Left colon (tissue), 2 donors: ENCODE measurements around the gene OR9I1. TPM values are rescaled to one million over a fixed set of nuclear protein-coding genes. Genes with fewer than 3 reads are reported as not detected.
A peak's percentile ranks its signal among the peaks of the same experiment; 100 is the strongest.

Experiments used
- ATAC-seq: fragments of 200-7000 bp; cut with Tn5 transposase; one replicate; pipeline ENCODE4 v1.9.1; 2020; ENCODE audit warnings: mild to moderate bottlenecking, moderate library complexity
- DNase-seq, 2 donors: peaks; one replicate each; pipeline ENCODE4 v3.0.0-alpha.2; 2020
- intact Hi-C, 2 donors: fragments of 100-400 bp; cut with DNase I in 1 of 2; cut with micrococcal nuclease in 1 of 2; formaldehyde crosslinking; loops; one replicate each; pipeline versions ENCODE4 v1.11.2 to v1.14.0; 2022; cut with DNase I, micrococcal nuclease
- long read RNA-seq: library from polyadenylated mRNA; unstranded; transcript quantifications from one replicate; pipeline ENCODE4 v2.0.0, GENCODE V29; 2021
- total RNA-seq, 2 donors: library from RNA; stranded (reverse); fragmentation: NEBNext Ultra II Directional; extraction: Animal tissue kit (Norgen Biotek cat#: 25700); gene quantifications; one replicate each; pipeline ENCODE4 v1.2.1, GENCODE V29; 2021
- donor health status: DM: no; HTN: no; CAD: no.
- donor health status: DM: yes; HTN: yes; CAD: no.

Gene OR9I1, protein sequence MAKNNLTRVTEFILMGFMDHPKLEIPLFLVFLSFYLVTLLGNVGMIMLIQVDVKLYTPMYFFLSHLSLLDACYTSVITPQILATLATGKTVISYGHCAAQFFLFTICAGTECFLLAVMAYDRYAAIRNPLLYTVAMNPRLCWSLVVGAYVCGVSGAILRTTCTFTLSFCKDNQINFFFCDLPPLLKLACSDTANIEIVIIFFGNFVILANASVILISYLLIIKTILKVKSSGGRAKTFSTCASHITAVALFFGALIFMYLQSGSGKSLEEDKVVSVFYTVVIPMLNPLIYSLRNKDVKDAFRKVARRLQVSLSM
- not detected for total RNA-seq
- long read RNA-seq, result 0 reads

DNA sequence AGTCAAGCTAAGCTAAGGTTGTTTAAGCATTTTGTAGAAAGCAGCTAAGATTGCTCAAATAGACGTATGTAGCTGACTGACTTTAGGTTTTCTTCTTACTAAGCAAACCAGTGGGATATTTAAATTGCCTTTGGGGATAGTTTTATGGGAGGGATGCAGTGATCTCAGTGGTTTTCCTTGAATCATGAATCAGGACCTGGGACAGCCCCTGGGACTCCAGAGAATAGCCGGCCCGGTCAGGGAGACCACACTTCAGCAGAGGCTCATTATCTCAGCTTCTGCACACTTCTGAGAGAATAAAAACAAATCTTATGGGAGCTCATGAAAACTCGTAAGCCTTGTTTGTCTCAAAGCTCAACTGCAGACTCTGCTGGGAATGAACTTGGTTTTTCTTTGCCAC is at the start of gene OR9I1:
OR9I1 (minus strand) TSS at position 62 of the 400 bp plus-strand sequence. CDS start 6,086 bp downstream, outside the sequence.
- ATAC-seq (no peak), DNase-seq (no peak)
- intact Hi-C loops, result no loop called here

DNA sequence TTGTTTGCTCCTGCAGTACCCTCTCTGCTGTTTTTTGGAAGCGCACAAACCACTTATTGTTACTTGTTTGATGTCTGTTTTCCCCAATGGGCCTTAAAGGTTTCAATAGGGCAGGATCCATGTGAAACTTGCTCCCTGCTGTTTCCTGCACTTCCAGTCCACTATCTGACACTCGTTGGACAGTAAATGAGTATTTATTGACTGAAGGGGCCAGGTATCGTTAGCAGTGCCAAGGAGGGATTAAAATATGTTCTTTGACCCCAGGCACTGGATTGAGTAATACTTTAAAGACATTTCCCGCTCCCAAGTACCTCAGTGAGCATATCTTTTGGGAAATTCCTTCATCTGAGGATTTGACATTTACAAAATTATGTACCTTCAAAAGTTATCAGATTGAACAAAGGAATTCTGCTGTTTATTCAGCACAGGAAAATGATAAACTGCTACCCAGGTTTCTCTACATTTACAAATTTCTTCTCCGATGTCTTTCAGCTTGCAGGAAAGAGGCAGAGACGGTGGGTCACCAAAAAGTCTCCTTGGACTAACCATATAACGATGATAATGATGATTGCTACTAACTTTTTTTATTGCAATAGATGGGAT is 40.3 kb upstream of the OR9I1 start:
- DNase-seq (no peak), ATAC-seq (peak; percentile 89)
- intact Hi-C loops, result no loop called here

DNA sequence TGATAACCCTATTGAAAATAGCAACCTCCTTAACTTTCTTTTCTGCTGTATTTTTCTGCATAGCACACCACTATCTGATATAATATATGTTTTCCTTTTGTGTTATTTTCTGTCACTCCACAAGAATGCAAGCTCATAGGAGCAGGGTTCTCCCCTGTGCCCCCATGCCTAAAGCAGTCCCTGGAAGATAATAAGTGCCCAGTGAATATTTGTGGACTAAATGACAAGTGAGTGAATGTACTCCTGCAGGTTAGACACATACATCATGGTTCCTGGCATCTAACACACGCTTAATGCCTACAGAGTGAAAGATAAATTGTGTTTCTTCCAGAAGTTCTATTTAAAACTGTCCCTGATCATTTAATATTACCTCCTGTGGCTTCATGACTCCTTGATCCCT is 39.7 kb upstream of the OR9I1 start:
- no peak for DNase-seq
- intact Hi-C loops, result no loop called here
- ATAC-seq, result peak; percentile 5

DNA sequence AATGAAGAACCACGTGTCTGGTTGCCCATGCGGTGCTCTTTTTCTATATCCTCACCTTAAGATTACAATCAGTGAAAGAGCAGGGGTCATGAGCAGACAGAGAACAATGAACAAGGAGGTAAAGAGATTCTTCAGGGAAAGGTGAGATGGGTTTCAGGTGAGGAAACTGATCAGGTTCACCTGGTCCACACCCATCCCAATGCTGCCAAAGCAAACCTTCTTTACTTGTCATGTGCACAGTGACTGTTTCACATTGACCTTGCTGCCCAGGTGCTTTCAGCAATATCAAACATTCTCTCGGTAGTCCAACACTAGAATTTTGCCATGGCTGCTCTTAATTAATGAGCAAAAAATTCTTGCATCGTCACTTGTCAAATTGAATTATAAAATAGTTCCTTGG is 39.1 kb upstream of the OR9I1 start:
- peak; percentile 17 to 32 for DNase-seq
- intact Hi-C loops, result no loop called here
- ATAC-seq, result peak; percentile 83

DNA sequence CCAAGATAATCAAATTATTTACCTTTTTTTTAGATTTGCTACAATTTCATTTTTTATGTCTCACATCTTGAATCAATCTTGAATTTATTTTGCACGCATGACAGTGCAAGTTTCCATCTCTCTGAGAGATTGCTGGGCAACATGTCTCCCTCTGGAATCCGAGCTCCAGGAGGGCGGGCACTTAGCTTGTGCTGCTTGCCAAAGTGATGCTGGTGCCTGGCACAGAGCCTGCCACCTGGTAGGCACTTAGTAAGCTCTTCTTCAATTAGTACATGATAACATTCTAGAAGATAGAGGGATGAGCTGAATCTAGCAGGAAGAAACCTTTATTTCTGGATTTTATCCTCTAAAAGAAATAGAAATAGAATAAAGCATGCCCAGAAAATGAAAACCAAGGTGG is 27.5 kb upstream of the OR9I1 start:
- DNase-seq (no peak), ATAC-seq (no peak)
- intact Hi-C loops, result no loop called here

DNA sequence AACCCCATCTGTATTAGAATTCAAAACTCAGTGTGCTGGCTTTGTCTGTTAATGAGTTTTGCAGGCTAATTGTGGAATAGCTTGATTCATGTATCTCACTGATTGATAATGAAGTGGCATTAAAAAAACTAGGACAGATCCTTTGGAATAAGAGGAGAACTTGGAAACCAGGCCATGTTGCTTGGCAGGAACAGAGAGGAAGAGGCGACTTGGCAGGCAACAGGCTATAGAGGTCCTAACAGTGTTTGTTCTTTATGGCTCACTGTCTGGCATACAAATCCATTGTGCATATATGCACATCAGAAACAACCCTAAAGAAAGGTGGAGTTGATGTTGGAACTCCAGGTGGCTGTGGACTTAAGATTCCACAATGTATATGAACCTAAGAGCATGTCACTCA is 17.4 kb upstream of the OR9I1 start:
- ATAC-seq (peak; percentile 68), DNase-seq (no peak)
- intact Hi-C loops, result no loop called here

DNA sequence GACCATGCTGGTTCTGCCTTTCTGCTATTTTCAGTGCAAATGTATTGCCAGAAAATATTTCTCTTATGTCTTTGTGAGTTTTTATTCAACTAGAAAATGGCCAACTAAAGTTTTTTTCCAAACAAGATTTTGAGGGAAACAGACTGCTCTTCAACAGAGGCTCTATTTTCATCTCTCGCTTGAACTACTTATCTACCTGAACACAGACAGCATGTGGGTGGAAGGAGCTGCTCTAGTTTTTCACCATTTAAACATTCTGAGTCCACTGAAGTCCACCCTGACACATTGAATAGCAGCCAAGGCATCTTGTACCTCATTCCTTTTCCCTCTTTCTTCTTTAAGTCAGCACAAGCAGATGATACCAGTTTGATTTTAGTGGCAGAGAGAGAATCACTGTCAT is 9.8 kb upstream of the OR9I1 start:
- ATAC-seq, result no peak
- DNase-seq, result no peak
- intact Hi-C loops, result no loop called here

DNA sequence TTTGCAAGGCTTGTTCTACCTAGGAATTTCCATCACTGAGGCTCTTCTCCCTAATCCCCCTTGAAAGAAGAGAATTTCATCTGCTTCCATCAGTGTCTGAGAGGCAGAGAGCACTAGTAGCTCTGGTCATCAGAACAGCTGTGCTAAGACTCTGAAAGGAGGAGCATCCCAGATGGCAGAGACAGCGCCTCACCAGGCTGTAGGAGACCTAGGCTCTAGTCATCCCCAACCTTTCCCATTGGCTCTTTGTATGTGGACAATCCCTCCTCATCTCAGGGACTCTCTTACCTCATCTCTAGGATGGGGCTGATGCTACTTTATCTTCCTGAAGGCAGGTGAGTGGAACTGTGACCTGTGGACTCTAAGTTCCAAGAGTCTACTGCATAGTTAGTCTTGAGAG is 8.8 kb upstream of the OR9I1 start:
- no peak for DNase-seq
- intact Hi-C loops, result no loop called here
- ATAC-seq, result no peak

DNA sequence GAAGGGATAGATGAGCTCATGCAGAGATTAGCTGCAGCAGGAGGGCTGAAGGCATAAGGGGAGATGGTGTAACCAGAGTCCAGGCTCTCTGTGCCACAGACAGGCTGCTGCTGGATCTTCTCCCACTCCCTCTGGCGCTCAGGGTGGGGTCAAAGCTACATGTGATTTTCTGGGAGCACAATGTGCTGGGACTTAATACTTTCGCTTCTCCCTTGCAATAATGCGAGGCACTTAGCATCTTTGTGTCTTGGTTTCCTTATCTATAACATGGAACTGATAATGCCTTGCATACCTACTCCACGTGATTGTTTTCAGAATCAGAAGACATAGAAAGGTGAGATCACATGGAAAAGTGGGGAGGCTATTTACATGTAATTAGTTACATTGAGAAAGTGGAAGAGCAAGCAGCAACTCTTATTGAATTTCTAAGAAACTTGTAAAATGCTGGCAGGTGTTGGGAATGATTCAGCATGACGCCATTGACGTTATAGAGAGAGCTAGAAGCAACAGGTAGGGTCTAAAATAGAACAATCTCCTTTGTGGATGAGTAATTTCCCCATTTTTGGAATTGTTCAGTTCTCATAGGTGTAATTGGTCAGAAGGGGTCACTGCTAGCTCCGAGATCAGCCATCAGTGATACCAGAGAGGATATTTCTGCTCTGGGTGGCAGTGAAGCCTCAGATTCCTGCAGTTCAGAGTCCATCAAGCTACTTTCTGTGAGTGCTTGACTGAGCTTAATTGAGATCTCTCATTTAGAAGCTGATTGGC is 8.2 kb upstream of the OR9I1 start:
- ATAC-seq, result peak; percentile 60
- DNase-seq, result no peak
- intact Hi-C loops, result no loop called here

DNA sequence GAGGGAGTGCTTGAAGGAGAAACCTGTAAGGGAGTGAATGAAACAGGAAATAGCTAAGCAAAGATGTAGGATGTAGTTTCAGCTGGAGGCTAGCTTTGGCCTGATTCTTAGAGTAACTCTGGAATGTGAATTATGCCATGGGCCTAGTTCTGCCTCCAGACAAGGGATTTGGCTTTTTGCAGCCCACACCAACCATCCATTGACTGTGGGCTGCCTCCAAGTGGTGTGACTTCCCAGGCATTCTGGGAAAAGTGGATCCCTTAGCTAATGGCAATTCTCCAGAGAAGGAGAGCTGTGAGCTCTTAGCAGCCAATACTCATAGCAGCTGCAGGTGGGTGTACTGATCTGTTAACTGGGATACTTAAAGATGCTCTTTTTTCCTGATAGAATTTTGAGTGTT is 2.0 kb upstream of the OR9I1 start:
- ATAC-seq (no peak), DNase-seq (no peak)
- intact Hi-C loops, result no loop called here

DNA sequence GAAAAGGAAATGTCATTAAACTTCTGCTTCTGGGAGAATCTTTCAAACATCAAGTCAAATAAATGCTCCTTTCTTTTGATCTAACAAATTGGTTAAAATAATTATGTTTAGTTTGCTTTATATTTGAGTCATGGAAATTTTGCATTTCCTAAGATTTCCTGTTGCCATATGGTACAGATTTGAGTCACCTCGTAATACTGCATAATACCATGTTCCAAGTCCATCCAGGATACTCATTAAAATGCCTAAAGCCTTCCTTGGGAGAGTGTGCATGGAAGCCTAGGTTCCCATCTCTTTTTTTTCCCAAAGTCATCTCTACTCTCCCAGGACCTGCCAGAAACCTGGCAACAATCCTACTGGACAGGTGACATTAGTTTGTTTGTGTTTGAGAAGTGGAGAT is 4.2 kb downstream of the OR9I1 start:
- ATAC-seq (no peak), DNase-seq (no peak)
- intact Hi-C loops, result no loop called here

DNA sequence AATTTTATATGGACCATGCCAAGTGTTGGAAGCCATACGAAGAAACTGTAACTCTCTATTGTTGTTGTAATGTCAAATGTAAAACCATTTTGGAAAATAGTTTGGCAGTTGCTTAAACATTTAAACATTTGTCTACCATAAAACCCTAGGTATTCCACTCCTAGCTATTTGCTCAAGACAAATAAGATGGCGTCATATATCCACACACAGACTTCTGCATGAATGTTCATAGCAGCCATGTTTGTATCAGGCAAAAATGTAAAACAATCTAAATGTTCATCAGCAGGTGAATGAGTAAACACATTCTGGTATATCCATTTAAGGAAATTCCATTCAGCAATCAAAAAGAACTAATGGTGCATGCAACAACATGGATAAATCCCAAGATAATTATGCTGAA is 27.9 kb downstream of the OR9I1 start:
- ATAC-seq, result no peak
- intact Hi-C loops, result no loop called here
- no peak for DNase-seq

DNA sequence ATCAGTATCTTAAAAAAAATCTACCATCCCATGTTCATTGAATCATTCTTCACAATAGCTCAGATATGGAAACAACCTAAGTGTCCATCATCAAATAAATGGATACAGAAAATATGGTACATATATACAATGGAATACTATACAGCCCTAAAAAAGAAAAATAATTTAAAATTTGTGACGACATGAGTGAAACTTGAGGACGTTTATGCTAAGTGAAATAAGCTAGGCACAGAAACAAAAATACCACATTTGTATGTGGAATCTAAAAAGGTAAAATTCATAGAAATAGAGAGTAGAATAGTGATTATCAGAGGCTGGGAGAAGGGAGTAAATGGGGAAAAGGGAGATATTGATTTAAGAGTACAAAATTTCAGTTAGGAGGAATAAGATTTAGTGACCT is 38.8 kb downstream of the OR9I1 start:
- intact Hi-C loops, result no loop called here
- DNase-seq (no peak), ATAC-seq (no peak)

DNA sequence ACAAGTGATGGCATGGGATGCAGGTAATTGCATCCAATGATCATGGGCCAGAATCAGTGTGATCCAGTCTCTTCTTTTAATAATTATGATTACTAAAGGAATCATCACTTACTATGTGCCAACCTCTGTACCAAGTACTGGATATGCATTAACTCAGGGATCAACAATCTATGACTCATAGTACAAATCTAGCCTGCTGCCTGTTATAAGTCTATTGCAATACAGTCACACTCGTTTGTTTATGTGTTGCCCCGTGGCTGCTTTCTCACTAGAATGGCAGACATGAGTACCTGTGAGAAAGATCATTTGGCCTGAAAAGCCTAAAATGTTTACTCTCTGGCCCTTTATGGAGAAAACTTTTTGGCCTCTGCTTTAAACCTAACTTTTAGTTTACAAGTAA is 49.5 kb downstream of the OR9I1 start:
- no peak for DNase-seq
- intact Hi-C loops, result no loop called here
- no peak for ATAC-seq

DNA sequence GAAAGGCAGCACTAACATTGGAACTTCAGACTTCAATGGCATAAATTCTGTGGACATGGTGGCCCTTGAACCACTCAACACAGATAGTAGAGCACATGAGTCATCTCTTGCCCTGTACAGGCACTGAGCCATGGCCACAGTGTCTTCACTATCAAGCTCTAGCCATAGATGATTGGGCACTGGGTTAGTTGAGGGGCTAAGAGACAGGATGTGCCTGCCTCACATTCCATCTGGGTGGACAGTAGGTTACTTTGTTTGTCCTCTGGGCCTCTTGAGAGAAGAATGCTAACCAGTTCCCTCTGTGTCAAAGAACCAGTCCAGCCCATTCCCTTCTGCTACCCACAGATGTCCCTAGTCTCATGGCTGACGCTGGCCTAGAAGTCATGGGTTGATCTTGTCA is 54.7 kb downstream of the OR9I1 start:
- DNase-seq, result no peak
- intact Hi-C loops, result no loop called here
- ATAC-seq, result no peak

DNA sequence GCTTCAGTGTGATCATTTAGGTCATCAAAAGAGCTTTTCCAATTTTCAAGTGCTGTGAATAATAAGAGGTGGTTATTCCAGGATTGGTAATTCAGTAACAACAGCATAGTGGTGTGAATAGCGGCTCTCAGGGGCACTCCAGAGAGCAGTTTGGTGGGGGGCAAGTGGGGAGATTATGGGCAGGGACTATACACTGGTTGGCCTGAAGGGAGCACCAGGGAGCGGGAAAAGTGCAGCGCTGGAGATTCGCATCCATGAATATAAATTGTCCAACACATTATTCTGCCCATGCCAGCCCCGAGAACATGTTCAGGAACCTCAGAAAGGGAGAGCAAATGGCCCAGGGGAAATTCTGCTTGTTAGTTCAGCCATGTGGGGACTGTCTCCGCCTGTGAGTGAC is 56.7 kb downstream of the OR9I1 start:
- ATAC-seq (no peak), DNase-seq (no peak)
- intact Hi-C loops, result no loop called here

DNA sequence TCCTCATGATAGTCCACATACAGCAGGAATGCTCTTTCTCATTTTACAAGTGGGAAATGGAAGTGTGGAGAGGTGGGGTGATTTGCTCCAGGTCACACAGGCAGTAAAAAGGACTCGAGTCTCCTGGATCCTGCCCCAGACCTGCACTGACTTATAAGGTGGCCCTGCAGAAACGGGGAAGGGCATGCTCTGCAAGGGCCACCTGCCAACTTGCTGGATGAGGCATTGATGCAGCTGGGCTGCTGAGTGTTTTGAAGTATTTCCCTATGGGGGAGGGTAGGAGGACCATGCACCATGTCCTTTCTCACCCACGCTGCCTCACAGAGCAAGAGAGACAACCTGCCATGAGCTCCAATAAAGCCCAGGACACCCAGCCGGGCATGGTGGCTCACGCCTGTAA is 57.6 kb downstream of the OR9I1 start:
- ATAC-seq, result no peak
- DNase-seq, result no peak
- intact Hi-C loops, result no loop called here
